Activated T-cell treated with anti-CD3 and anti-CD28 coated beads, Interleukin-2, amount 50 U/mL, for 48 hours (primary cell): ENCODE measurements around the gene RBP4.

ENCODE experiments used
- DNase-seq, 2 experiments: peaks; one replicate each; pipeline ENCODE4 v3.0.0-alpha.2; 2020

The RBP4 gene

GRCh38 chr10:93595378-93596161 is 5.5 kb downstream of the RBP4 start:
- DNase-seq, result no peak

- no peak for DNase-seq
These were observed 6.5 kb downstream of the RBP4 start for GRCh38 chr10:93594518-93594917.

- no peak for DNase-seq
These were observed 7.3 kb downstream of the RBP4 start for GRCh38 chr10:93593749-93594148.

- DNase-seq, result no peak
These were observed 7.8 kb downstream of the RBP4 start for GRCh38 chr10:93593254-93593653.

GRCh38 chr10:93591065-93591808 is 9.8 kb downstream of the RBP4 start:
- no peak for DNase-seq

- DNase-seq, result no peak
These were observed 10.4 kb downstream of the RBP4 start for GRCh38 chr10:93590638-93591037.

- no peak for DNase-seq
These were observed 11.1 kb downstream of the RBP4 start for GRCh38 chr10:93589648-93590562.

- no peak for DNase-seq
These were observed 16.6 kb downstream of the RBP4 start for GRCh38 chr10:93584445-93584844.

GRCh38 chr10:93580828-93581227 is 20.2 kb downstream of the RBP4 start:
- no peak for DNase-seq

- DNase-seq, result no peak
These were observed 20.9 kb downstream of the RBP4 start for GRCh38 chr10:93579985-93580711.

GRCh38 chr10:93579089-93579488 is 21.9 kb downstream of the RBP4 start:
- DNase-seq, result no peak

GRCh38 chr10:93577565-93577964 is 23.5 kb downstream of the RBP4 start:
- DNase-seq, result no peak

GRCh38 chr10:93576888-93577287 is 24.1 kb downstream of the RBP4 start:
- DNase-seq, result no peak

- DNase-seq, result no peak
These were observed 27.1 kb downstream of the RBP4 start for GRCh38 chr10:93573924-93574323.

GRCh38 chr10:93573051-93573909 is 27.8 kb downstream of the RBP4 start:
- DNase-seq, result no peak

- no peak for DNase-seq
These were observed 28.4 kb downstream of the RBP4 start for GRCh38 chr10:93572606-93573005.

- no peak for DNase-seq
These were observed 30.7 kb downstream of the RBP4 start for GRCh38 chr10:93570383-93570782.

GRCh38 chr10:93568105-93568390 is 33.0 kb downstream of the RBP4 start:
- no peak for DNase-seq

GRCh38 chr10:93567277-93568104 is 33.5 kb downstream of the RBP4 start:
- DNase-seq, result no peak

GRCh38 chr10:93566435-93567276 is 34.4 kb downstream of the RBP4 start, which contains the start of gene FFAR4:
FFAR4 (plus strand) TSS chr10:93566665; CDS start chr10:93566721, 56 bp downstream.
- DNase-seq, result no peak
